GM12873 (cell line): ENCODE results near the gene GTF2H1.

ENCODE experiments used
- CTCF ChIP-seq: IDR thresholded peaks from 2 replicates; pipeline ENCODE4 v1.5.1; 2012; ENCODE audit warnings: low read depth, mild to moderate bottlenecking, moderate library complexity, low read length, control low read depth; ENCODE audit not compliant: insufficient read depth; ENCODE audit errors: missing control alignments

GTF2H1 gene

DNA sequence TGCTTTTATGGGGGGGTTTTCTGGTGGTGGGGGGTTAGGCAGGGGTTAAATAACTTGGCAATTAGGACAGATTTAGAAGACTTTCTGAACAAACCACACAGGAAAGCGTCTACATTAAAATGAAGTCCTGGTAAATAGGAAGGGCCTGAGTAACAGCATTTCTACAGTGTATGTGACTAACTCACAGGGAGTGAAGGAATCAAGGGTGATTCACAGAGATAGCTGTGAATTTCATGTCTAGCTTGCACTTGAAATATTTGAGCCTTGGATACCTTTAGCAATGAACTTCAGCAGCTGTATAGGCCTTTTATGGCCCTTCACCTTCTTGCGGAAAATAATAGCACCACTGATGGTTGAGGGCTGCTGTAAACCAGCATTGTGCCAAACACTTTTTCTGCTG is 45.9 kb downstream of the GTF2H1 start:
- no peak for TF ChIP-seq CTCF

GRCh38 chr11:18369398-18369797 is 47.0 kb downstream of the GTF2H1 start:
- no peak for TF ChIP-seq CTCF

DNA sequence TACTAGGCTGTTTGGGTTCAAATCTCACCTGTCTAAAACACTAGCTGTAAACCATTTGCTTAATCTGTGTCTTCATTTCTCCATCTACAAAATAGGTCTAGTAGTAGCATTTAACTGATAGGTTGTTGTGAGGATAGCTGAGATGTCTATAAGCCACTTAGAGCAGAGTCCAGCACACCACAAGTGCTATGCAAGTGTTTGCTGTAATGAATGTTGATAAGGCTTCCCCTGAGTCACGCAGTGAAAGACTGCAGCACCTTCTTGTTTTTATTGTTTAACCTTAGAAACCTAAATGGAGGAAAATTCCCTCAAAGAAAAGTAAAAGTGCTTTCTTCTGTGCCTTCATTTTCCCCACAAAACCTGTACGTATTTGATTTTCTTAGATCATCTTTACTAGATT is 48.9 kb downstream of the GTF2H1 start:
- no peak for TF ChIP-seq CTCF

- no peak for TF ChIP-seq CTCF
These were observed 49.8 kb downstream of the GTF2H1 start for GRCh38 chr11:18372201-18372600.

GRCh38 chr11:18374956-18375355 is 52.6 kb downstream of the GTF2H1 start:
- no peak for TF ChIP-seq CTCF

- no peak for TF ChIP-seq CTCF
These were observed 53.6 kb downstream of the GTF2H1 start for GRCh38 chr11:18375941-18376340.

DNA sequence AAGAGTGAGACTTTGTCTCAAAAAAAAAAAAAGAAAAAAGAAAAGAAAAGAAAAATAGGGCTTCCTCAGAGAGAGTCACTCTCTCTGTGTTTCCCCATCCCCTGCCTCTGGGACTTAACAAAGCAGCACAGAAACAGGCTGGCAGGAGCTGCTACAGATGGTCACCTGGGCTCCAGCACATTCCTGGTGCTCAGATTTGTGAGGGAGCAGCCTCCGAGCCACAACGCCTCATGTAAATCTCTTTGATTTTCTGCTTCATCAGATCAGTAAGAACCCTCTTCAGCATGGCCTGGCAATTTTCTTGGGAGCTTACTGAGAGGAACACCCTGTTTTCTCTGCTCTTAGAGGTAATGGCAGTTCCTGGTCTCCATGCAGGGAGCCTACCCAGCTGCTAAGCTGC is 56.8 kb downstream of the GTF2H1 start:
- TF ChIP-seq CTCF, result no peak

GRCh38 chr11:18383388-18384156 is 61.2 kb downstream of the GTF2H1 start:
- no peak for TF ChIP-seq CTCF
